Right atrium auricular region (tissue), 2 donors: Measurements from ENCODE around the gene SPESP1. TPM values are rescaled to one million over a fixed set of nuclear protein-coding genes. Genes with fewer than 3 reads are reported as not detected.
"Not testable (repeated sequence)": the region's sequence is repeated elsewhere in the genome, so short reads cannot be mapped to it uniquely, and the experiment has no call there.

ENCODE experiments used
- DNase-seq: peaks from one replicate; pipeline ENCODE4 v3.0.0-alpha.2; 2019; ENCODE audit warnings: low spot score
- H3K27ac ChIP-seq, 2 donors: fragments of 200-600 bp; sonication (generic); 1 replicate in 1 of 2; 2 replicates in 1 of 2; pipeline ENCODE4 v1.5.1; 2016 to 2019
- H3K27me3 ChIP-seq, 2 donors: fragments of 200-600 bp; sonication (generic); one replicate each; pipeline versions ENCODE4 v1.5.1 to v1.6.0; 2017 to 2019
- H3K36me3 ChIP-seq: fragments of 200-600 bp; sonication (generic); one replicate; pipeline ENCODE4 v1.5.1; 2016
- H3K4me1 ChIP-seq, 2 donors: fragments of 200-600 bp; sonication (generic); one replicate each; pipeline versions ENCODE4 v1.5.1 to v1.6.0; 2017 to 2019
- H3K4me3 ChIP-seq, 2 donors: fragments of 200-600 bp; sonication (generic); 1 replicate in 1 of 2; 2 replicates in 1 of 2; pipeline ENCODE4 v1.5.1; 2017 to 2019; ENCODE audit warnings: mild to moderate bottlenecking in 1 of 2, moderate library complexity in 1 of 2
- H3K9me3 ChIP-seq, 2 donors: fragments of 200-600 bp; sonication (generic); one replicate each; pipeline ENCODE4 v1.5.1; 2019
- total RNA-seq, 2 donors: library from RNA; depleted of rRNA; stranded (reverse); fragments of >200 nt; gene quantifications; one replicate each; pipeline ENCODE4 v1.1.0, GENCODE V29; 2016
- TF ChIP-seq, protein P1 (sequence below), 2 donors: fragments of 200-600 bp; sonication (generic); IDR thresholded peaks; one replicate each; pipeline ENCODE4 v1.5.1; 2019; ENCODE audit warnings: antibody characterized with exemption in 2 of 2

The SPESP1 gene
- total RNA-seq, 2 donors from 2014 or later = 4.8 to 7.2 TPM

DNA sequence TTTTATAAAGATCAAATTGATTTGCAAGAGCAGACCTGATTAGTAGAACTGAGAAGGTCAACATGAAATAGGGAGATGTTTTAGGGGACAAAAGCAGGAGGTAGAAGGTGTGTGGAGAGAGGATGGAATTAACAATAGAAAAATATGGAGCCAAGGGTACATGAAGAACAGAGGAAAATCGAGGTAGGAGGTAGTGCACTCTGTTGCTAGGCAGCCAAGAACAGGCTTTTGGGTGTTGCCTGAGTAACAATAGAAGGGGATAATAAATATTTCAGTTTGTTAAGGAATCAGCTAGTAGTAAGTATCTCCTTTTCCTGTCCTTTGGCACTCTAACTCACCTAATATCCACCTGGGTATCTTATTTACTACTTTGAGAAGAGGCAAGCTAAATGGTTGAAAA lies 9.2 kb downstream of the SPESP1 start:
- TF ChIP-seq, protein P1, sequence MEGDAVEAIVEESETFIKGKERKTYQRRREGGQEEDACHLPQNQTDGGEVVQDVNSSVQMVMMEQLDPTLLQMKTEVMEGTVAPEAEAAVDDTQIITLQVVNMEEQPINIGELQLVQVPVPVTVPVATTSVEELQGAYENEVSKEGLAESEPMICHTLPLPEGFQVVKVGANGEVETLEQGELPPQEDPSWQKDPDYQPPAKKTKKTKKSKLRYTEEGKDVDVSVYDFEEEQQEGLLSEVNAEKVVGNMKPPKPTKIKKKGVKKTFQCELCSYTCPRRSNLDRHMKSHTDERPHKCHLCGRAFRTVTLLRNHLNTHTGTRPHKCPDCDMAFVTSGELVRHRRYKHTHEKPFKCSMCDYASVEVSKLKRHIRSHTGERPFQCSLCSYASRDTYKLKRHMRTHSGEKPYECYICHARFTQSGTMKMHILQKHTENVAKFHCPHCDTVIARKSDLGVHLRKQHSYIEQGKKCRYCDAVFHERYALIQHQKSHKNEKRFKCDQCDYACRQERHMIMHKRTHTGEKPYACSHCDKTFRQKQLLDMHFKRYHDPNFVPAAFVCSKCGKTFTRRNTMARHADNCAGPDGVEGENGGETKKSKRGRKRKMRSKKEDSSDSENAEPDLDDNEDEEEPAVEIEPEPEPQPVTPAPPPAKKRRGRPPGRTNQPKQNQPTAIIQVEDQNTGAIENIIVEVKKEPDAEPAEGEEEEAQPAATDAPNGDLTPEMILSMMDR (IDR thresholded peaks at IDR 0.05) = no peak
- H3K27ac ChIP-seq = no peak overlapping the region
- no peaks in the 10 kb centered on the region for H3K4me1 ChIP-seq
- no peaks in the 10 kb centered on the region for H3K36me3 ChIP-seq
- H3K4me3 ChIP-seq = no peak overlapping the region
- no peak for DNase-seq
- no peaks in the 10 kb centered on the region for H3K9me3 ChIP-seq
- H3K27me3 ChIP-seq = no peaks in the 10 kb centered on the region

DNA sequence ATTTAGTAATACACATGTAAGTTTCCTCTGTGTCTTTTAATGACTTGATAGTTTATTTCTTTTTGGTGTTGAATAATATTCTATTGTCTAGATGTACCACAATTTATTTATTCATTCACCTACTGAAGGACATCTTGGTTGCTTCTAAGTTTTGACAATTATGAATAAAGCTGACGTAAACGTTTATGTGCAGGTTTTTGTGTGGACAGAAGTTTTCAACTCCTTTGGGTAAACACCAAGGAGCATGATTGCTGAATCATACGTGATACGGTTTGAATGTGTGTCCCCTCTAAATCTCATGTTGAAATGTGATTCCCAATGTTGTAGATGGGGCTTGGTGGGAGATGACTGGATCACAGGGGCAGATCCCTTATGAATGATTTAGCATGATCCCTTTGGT lies 21.5 kb downstream of the SPESP1 start:
- no peaks in the 10 kb centered on the region for H3K36me3 ChIP-seq
- DNase-seq = no peak
- no peak overlapping the region for H3K4me3 ChIP-seq
- peaks cover 0 to 5% of the 10 kb centered on the region in 2 donors for H3K9me3 ChIP-seq
- TF ChIP-seq, protein P1 (IDR thresholded peaks at IDR 0.05) = no peak
- H3K4me1 ChIP-seq = no peaks in the 10 kb centered on the region
- H3K27ac ChIP-seq = no peak overlapping the region
- H3K27me3 ChIP-seq = no peaks in the 10 kb centered on the region

DNA sequence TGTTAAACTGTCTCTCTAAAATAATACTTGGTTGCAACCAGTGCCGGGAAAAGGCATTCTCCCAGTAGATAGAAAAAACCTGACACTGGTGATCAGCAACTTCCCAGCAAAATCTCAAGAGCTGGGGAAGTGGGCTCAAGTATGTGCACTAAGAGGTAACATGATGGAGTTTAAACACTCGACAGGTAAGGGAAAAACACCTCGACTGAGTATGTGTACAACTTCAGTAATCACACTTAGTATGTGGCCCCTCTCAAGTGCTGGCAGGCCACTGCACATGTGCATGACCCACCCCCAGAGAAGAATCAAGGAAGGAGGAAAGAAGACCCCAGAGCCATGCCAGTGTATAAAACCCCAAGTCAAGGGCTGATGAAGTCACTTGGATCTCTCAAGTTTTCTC lies 27.4 kb downstream of the SPESP1 start:
- DNase-seq = no peak
- H3K36me3 ChIP-seq = no peaks in the 10 kb centered on the region
- H3K27ac ChIP-seq = no peak overlapping the region
- TF ChIP-seq, protein P1 (IDR thresholded peaks at IDR 0.05) = no peak
- no peaks in the 10 kb centered on the region for H3K27me3 ChIP-seq
- H3K4me1 ChIP-seq = no peaks in the 10 kb centered on the region
- no peaks in the 10 kb centered on the region for H3K9me3 ChIP-seq
- no peak overlapping the region for H3K4me3 ChIP-seq

DNA sequence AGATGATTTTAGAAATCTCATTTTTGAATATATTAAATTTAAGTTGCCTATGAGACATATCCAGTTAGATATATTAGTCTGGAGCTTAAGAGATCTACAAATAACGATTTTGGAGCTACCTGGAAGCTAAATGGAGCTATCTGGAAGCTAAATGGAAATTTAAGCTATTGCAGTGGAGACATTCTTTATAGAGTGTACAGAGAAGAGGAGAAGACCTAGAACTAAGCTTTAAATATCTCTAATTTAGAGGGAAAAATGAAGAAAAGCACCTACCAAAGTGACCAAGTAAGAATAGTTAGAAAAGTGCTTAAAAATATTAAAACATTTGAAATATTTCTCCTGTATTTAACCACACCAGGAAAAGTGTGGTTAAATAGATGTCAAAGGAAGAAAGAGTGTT lies 28.3 kb downstream of the SPESP1 start:
- TF ChIP-seq, protein P1 (IDR thresholded peaks at IDR 0.05) = no peak
- H3K4me3 ChIP-seq = no peak overlapping the region
- H3K4me1 ChIP-seq = no peaks in the 10 kb centered on the region
- H3K9me3 ChIP-seq = no peaks in the 10 kb centered on the region
- H3K27me3 ChIP-seq = no peaks in the 10 kb centered on the region
- DNase-seq = no peak
- no peaks in the 10 kb centered on the region for H3K36me3 ChIP-seq
- no peak overlapping the region for H3K27ac ChIP-seq

DNA sequence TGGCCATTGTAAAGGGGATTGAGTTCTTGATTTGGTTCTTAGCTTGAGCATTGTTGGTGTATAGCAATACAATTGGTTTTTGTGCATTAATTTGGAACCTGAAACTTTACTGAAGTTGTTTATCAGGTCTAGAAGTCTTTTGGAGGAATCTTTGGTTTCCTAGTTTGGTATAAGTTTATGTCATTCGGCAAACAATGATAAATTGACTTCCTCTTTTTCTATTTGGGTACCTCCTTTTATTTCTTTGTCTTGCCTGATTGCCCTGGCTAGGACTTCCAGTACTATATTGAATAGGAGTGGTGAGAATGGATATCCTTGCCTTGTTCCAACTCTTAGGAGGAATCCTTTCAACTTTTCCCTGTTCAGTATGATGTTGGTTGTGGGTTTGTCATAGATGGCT lies 32.1 kb downstream of the SPESP1 start:
- Histone ChIP-seq H3K27me3 (no peaks in the 10 kb centered on the region), H3K36me3 (no peaks in the 10 kb centered on the region), H3K4me1 (no peaks in the 10 kb centered on the region), H3K9me3 (peaks cover 0 to 7% of the 10 kb centered on the region in 2 donors), H3K27ac (no peak overlapping the region), H3K4me3 (no peak overlapping the region)
- TF ChIP-seq, protein P1 (IDR thresholded peaks at IDR 0.05) = no peak
- no peak for DNase-seq

DNA sequence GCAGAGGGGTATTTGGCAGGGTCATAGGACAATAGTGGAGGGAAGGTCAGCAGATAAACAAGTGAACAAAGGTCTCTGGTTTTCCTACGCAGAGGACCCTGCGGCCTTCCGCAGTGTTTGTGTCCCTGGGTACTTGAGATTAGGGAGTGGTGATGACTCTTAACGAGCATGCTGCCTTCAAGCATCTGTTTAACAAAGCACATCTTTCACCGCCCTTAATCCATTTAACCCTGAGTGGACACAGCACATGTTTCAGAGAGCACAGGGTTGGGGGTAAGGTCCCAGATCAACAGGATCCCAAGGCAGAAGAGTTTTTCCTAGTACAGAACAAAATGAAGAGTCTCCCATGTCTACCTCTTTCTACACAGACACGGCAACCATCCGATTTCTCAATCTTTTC lies 33.4 kb downstream of the SPESP1 start:
- H3K9me3 ChIP-seq = peaks cover 0 to 16% of the 10 kb centered on the region in 2 donors
- not testable (repeated sequence) for H3K27ac ChIP-seq, H3K36me3 ChIP-seq, DNase-seq, H3K4me3 ChIP-seq, H3K4me1 ChIP-seq, H3K27me3 ChIP-seq
